Measurements from ENCODE around the gene SHTN1.

Gene SHTN1

DNA sequence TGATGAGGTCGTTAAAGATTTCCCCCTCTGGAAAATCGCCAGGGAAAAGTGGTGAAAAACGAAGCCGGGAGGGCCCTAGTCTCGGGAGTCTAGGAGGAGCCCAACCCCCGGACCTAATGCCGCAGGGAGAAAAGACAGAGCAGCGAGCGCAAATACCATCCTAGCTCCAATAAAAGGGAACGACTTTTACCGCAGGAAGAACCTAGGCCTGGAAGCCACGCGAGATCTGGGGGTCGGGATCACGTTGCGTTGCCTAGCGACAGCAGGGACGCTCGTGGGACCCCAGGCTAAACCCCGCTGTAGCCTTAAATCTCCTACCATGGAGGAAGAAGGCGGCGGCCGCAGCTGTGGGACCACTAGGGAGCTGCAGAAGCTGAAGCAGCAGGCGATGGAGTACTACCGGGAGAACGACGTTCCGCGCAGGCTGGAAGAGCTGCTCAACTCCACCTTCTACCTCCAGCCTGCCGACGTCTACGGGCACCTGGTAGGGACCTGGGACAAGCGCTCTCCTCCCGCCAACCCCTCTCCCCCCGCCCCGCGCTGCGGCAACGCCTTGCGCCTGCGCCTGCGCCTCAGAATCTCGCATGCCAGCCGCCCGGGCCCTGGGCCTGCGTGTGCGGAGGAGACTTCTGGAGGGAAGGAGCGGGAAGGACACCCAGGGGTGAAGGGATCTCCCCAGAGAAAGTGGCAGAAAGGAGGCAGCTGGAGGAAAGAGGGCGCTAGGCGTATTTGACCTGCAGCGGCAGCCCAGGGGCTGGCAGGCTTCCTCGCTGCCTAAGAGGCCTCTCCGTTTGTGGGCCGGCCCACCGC lies 155.5 kb downstream of the SHTN1 start, which contains the start of gene ENO4:
Gene ENO4, plus strand, starts transcription at position 252 of the 810 bp plus-strand sequence. Its CDS starts 68 bp downstream, at position 320.
- H3K4me3 ChIP-seq (ENCODE audit: low read depth, low read length) = peak within 1 kb of the TSS; percentile 57

DNA sequence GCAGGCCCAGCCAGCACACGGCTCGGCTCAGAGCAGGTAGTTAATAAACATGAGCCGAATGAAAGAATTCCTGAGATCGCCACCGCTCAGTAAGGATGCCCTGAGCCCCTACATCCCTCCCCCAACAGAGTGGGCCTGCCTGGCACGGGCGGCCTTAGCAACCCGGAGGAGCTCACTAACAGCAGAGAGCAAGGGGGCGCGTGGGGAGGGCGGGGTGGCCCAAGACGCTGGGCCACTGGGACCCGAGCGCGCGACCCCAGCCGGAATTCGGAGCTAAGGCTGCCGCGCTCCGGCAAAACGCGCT lies 156.1 kb downstream of the SHTN1 start:
- peak overlapping the region; percentile 57 for H3K4me3 ChIP-seq (ENCODE audit: low read depth, low read length)
- TF ChIP-seq, protein P1, sequence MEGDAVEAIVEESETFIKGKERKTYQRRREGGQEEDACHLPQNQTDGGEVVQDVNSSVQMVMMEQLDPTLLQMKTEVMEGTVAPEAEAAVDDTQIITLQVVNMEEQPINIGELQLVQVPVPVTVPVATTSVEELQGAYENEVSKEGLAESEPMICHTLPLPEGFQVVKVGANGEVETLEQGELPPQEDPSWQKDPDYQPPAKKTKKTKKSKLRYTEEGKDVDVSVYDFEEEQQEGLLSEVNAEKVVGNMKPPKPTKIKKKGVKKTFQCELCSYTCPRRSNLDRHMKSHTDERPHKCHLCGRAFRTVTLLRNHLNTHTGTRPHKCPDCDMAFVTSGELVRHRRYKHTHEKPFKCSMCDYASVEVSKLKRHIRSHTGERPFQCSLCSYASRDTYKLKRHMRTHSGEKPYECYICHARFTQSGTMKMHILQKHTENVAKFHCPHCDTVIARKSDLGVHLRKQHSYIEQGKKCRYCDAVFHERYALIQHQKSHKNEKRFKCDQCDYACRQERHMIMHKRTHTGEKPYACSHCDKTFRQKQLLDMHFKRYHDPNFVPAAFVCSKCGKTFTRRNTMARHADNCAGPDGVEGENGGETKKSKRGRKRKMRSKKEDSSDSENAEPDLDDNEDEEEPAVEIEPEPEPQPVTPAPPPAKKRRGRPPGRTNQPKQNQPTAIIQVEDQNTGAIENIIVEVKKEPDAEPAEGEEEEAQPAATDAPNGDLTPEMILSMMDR (IDR thresholded peaks at IDR 0.05; ENCODE audit: low read depth, low read length) = no peak

More for the DNA sequence above, 155.5 kb downstream of the SHTN1 start, which contains the start of gene ENO4:
- TF ChIP-seq, protein P1 (IDR thresholded peaks at IDR 0.05; ENCODE audit: low read depth, low read length) = no peak

DNA sequence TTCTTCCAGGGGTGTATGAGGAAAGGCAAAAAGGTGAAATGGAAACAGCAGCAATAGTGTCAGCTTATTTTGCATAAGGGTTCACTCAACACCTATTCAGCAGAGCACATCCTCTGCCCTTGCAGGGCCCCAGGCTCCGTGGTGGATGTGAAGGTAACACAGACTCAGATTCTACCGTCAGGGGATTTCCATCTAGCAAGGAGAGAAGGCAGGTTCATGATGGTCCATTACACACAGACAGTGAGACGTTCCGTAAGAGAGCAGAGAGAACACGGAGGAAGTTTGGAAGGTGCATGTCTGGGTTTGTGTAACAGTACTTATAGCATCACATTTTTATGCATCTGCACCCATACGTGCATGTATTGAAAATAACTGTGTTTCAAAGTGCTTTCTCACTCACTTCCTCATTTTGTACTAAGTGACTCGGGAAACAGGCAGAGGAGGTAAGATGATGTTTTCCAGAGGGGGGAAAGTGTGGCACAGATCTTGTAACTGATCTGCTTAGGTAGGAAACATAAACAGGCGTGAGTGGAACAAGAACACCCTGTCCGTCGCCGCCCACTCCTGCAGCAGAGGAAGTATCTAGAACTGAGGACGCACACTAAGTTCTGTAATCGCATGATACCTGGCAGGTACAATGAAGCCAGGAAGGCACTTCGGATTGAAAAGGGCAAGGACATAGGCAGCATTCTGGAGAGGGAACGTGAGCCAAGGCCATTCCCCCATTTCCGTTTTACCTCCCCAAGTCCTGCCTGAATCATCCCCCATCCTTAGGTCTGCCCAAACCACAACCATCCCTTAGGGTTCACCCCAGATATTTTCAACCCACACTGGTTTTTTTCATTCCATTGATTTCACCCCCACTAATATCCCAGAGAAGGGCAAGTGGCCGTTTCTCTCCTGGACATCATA lies 156.7 kb downstream of the SHTN1 start:
- H3K4me3 ChIP-seq (ENCODE audit: low read depth, low read length) = peak overlapping the region; percentile 57

DNA sequence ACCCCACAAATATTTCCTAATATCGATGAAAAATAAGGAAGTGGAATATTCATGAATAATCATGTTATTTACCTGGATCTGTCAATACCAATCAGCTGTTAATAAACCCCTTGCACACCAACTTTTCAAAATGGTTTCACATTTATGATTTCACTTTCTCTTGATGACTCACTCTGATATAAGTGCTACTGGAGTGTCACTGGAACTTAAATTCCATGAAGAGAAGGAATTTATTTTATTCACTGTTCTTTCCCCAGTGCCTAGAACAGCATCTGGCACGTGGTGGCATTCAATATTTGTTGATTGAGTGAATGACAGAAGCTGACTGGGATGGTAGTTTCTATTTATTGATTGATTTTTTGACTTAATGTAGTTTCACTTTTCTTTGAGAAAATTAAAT lies 159.2 kb downstream of the SHTN1 start:
- H3K4me3 ChIP-seq (ENCODE audit: low read depth, low read length) = no peak overlapping the region

More for the DNA sequence above, 156.7 kb downstream of the SHTN1 start:
- TF ChIP-seq, protein P1 (IDR thresholded peaks at IDR 0.05; ENCODE audit: low read depth, low read length) = no peak

DNA sequence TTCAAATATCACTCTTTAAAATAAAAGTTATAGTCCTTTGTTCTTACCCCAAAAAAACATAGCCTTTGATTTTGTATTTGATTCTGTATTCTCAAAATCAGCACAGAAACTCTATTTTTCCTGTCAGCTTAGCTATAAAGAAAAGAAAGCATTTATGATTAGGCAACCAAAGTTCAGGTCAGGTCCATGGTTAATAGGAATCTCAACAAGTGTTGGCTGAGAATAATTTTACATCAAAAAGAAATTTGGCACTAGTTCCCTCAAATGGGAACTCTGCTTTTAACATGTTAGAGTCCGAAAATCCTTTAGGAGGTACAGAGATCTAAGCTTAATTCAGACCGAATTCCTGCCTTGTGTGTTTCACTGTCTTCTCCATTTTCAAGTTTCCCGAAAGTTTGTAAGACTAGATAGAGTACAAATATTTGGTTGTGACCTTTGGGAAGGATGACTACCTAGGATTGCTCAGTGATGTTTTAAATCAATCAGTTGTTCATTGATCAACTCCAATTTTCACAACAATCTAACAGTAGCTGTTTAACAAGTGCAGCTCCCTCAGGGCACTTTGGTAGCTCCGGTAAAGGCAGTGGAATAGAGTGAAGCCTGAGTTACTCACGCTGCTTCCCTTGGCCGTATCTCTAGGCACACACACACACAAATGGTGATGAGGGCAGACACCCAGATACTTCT lies 164.5 kb downstream of the SHTN1 start:
- TF ChIP-seq, protein P1 (IDR thresholded peaks at IDR 0.05; ENCODE audit: low read depth, low read length) = no peak
- no peak overlapping the region for H3K4me3 ChIP-seq (ENCODE audit: low read depth, low read length)

More for the DNA sequence above, 159.2 kb downstream of the SHTN1 start:
- TF ChIP-seq, protein P1 (IDR thresholded peaks at IDR 0.05; ENCODE audit: low read depth, low read length) = no peak

DNA sequence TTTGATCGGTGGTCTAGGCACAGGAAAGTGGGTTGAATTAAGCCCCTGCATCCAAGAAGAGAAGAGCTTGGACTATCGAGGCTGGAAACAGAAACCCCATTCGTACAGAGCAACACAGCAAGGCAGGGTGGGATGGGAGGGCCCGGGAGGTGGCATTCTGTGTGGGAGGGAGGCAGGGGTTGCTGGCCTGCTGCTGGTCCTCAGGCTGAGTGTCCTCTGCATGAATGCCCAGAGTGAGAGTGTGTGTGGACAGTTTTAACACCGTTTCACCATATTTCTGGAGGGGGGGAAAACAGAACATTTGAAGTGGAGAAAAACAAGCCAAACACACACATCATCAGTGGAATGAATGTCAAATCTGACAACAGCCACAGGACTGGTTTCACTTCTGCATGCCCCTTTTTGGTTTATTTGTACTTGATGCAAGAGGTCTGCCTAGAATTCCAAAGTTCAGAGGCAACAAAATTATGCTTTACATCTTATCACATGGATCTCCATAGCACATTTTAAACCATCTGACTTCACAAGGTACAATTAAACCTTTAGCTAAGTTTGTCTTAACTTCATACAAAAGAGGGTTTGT lies 166.8 kb downstream of the SHTN1 start:
- TF ChIP-seq, protein P1 (IDR thresholded peaks at IDR 0.05; ENCODE audit: low read depth, low read length) = no peak

More for the DNA sequence above, 166.8 kb downstream of the SHTN1 start:
- no peak overlapping the region for H3K4me3 ChIP-seq (ENCODE audit: low read depth, low read length)
